ENCODE results near the gene ST7. TPM values are rescaled to one million over a fixed set of nuclear protein-coding genes. Genes with fewer than 3 reads are reported as not detected.
"Not testable (repeated sequence)": the region's sequence is repeated elsewhere in the genome, so short reads cannot be mapped to it uniquely, and the experiment has no call there.

ST7 gene
- polyA plus RNA-seq, 3 donors = 28.3 to 29.7 (median 29.3) TPM

DNA sequence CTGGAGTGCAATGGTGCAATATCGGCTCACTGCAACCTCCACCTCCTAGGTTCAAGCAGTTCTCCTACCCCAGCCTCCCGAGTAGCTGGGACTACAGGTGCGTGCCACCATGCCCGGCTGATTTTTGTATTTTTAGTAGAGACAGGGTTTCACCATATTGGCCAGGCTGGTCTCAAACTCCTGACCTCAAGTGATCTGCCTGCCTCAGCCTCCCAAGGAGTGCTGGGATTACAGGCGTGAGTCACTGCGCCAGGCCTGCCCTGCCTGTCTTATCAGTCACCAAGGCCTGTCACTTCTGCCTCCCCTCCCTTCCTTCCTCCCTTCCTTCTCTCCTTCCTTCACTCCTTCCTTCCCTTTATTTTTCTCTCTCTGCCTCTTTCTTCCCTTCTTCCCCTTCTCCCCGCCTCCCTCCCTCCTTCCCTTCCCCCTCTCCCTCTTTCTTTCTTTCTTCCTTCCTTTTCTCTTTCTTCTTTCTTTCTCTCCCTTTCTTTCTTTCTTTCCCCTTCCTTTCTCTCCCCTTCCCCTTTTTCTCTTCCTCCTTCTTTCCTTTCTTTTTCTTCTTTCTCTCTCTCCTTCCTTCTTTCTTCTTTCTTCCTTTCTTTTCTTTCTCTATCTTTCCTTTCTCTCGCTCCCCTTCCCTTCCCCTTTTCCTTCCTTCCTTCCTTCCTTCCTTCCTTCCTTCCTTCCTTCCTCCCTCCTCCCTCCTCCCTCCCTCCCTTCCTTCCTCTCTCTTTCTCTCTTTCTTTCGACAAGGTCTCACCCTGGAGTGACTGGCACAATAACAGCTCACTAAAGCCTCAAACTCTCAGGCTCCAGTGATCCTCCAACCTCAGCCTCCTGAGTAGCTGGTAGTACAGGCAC, 3.1 kb upstream of the ST7 start:
- DNase-seq (ENCODE audit: low read depth in 3 of 3, low spot score in 2 of 3) = no peak

DNA sequence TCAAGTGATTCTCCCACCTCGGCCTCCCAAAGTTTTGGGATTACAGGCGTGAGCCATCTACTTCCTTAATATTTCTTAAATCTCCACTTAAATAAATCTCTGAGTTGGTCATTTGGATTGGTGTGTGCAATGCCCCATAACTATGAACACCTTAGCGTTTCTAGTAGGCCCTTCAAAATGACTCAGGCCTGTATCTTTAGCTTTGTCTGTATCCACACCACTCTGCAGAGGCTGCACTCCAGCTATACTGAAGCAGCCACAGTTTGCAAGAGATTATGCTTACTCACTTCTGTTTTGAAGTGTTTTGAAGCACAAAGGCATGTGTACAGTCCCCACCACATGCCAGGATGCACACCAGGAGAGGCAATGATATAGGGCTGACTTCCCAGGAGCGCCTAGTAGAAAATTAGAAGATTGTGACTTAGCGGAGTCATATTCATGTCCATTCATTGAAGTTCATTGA, 2.4 kb upstream of the ST7 start:
- DNase-seq (ENCODE audit: low read depth in 3 of 3, low spot score in 2 of 3) = no peak

DNA sequence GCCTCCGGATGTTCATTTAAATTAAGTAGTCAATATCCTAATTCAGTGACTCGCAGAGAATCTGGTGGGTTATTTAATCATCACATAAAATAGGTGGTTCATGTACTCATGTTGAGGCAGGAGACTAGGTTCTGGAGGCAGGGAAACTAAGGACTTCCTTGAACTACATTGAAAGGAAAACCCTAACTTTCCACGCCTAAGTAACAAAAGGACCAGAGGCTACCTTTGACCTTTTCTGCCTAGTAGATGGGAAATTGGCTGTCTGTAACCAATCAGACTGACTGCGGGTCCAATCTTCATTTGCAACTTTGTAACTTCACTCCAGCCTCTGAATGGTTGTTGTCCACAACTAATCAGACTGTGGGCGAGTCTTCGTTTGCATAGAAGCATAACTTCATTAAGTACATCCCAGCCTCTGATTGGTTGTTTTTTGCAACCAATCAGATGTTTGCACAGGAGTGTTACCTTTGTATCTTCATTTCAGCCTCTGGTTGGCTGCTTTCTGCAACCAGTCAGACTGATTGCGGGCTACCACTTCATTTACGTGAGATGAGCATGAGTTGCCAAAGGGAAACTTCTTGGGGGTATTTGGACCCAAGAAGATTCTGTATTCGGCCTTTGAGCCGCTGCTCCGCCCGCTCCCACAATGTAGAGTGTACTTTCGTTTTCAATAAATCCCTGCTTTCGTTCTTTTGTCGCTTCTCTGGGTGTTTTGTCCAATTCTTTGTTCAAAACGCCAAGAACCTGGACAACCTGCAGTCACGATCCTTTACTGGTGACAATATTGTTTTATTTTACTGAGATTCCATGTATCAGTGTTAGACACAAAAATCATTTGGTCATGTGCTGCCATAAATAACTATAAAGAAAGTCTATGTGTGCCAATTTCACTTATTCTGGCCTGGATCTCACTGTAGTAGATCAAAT, 1.7 kb upstream of the ST7 start:
- DNase-seq (ENCODE audit: low read depth in 3 of 3, low spot score in 2 of 3) = no peak

DNA sequence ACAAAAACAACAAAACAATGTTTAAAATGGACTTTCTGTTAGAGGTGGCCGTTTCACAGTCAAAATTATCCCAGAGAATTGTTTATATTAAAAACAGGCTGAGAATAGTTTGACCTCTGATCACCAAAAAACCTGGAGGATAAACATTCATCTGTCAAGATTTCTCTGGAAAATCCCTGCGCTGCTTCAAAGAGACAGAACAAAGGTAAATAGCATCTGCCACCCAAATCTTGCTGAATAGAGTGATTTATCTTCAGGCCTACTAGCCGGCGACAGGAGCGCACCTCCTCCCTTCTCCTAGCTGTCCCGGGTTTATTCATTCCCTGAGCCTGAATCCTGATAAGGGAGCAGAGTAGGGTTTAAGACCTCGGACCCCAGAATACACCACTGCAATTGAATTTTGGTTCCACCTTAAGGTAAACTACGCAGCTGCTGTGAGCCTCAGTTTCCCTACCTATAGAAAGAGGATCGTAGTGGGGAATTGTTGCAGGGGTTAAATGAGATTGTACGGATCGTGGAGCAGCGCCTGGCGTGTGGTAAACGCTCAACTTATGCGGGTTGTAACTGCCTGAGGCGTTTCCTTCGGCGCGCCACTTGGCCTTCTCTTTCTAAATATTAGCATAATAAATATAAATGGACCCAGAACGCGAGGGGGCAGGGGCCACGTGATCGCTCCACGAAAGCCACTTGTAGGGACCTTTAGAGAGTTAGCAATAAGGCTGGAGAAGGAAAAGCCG, 498 bp upstream of the ST7 start:
- peak; percentile 15 to 30 (median 29) for DNase-seq (ENCODE audit: low read depth in 3 of 3, low spot score in 2 of 3)

DNA sequence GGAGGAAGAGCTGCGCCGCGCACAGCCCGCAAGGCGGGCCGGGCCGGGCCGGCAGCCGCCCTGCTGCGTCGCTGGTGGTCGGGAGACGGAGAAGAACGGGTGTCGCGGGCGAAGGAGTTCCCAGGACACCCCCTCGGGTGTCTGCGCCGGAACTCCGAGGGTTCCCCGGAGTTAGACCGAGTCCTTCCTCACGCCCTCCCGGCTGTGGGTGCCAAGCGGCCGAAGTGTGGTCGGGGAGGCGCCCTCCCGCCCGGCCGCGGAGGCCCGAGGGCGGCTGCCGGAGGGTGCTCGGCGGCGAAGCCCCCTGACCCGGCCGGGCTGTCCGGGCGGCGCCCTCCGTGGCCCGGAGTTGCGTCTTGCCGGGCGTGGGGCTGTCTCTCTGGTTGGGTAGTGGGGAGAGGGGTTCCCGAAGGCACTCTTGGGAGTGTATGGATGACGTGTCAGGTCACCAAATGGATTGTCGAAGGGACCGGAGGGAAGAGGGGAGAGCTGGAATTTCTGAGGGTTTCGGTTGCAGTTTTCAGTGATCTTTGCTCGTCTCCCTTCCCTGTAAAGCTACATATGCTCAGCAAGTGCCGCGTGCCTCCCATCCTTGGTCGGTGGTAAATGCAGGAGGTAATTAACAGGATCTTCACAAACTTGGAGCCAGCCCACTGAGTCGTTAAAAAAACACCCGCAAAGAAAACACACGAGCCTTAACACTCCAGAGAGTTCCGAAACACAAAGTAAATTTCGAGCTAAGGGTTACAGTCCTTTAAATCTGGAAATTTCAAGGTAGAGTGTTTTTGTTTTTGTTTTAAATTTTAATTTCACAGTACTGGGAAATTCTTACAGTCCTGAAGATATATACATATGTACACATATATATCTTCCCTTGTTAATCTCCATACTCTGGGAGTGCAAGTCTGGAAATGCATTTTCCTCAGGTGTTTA, 871 bp downstream of the ST7 start:
- DNase-seq (ENCODE audit: low read depth in 3 of 3, low spot score in 2 of 3) = peak; percentile 63 to 78 (median 76)

DNA sequence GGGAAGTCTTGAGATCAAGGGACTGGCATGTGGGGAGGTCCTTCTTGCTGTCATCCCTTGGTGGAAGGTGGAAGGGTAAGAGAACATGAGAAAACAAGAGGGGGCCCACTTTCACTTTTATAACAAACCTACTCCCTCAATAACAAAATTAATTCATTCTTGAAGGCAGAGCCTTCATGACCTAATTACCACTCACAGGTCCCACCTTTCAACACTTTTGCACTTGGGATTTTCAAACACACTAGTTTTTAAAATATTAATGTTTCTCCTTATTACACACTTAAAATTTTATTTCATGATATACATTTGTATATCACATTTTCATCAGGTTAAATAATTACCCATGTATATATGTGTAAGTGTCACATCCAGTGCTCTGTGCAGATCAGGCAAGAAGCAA, 2.0 kb downstream of the ST7 start:
- no peak for DNase-seq (ENCODE audit: low read depth in 3 of 3, low spot score in 2 of 3)

DNA sequence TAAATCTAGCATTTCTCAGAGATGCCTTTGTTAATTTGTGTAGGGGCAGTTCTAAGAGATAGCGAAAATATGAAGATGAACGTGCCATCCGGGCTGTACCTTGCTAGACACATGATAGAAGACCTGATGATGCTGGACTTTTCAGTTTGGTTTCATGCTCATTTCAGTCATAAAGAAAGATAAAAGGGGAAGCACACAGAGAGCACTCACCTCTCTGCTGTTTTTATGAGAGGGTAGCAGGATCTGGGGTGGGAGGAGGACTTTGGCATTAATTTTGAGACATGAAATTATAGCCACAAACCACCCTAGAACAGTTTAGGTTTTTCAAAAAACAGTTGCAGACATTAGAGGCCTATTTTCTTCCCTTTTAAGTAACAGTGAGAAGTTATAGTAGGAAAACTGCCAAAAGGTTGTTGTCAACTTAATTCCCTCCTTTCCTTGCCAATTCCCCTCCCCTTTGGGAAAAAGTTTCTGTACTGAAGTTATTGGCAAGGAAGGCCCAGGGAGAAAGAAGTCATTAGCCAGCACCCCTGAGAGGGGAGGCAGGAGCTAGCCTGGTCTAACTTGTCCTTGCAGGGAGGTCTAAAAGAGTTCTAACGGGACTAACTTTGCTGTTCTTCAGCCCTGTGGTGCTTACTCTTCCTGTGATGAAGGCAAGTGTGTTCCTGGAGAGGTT, 2.6 kb downstream of the ST7 start:
- DNase-seq (ENCODE audit: low read depth in 3 of 3, low spot score in 2 of 3) = no peak

DNA sequence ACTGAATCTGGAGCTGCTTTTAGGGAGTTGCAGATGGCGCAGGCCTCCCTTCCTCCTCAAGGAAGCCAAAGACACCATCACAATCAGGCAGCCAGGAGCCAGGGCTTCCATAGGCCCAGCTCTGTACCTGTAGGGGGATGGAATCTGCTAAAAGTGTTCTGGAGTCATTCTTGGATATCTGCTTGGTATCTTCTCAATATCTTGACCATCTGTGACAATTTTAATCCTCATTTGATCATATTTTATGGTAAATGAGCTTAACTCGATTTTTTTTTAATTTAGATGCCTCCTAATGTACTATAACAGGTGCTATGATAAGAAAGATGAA, 3.1 kb downstream of the ST7 start:
- no peak for DNase-seq (ENCODE audit: low read depth in 3 of 3, low spot score in 2 of 3)

DNA sequence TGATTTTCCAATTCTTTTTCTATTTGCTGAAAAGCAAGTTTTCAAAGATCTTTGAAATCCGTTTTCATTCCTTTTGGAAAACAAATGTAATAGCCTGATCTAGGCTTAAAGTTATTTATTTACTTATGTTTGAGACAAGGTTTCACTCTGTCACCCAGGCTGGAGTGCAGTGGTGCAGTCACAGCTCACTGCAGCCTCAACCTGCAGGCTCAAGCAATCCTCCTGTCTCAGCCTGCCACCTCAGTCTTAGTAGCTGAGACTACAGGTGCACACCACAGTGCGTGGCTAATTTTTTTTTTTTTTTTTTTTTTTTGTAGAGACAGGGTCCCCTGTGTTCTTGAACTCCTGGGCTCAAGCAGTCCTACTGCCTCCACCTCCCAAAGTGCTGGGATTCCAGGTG, 4.6 kb downstream of the ST7 start:
- DNase-seq (ENCODE audit: low read depth in 3 of 3, low spot score in 2 of 3) = no peak

DNA sequence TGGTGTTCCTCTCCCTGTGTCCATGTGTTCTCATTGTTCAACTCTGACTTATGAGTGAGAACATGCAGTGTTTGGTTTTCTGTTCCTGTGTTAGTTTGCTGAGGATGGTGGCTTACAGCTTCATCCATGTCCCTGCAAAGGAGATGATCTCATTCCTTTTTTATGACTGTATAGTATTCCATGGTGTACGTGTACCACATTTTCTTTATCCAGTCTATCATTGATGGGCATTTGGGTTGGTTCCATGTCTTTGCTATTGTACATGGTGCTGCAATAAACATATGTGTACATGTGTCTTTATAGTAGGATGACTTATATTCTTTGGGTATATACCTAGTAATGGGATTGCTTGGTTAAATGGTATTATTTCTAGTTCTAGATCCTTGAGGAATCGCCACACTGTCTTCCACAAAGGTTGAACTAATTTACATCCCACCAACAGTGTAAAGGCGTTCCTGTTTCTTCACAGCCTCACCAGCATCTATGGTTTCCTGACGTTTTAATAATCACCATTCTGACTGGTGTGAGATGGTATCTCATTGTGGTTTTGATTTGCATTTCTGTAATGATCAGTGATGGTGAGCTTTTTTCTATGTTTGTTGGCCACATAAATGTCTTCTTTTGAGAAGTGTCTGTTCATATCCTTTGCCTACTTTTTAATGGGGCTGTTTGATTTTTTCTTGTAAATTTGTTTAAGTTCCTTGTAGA, 8.8 kb downstream of the ST7 start:
- not testable (repeated sequence) for DNase-seq (ENCODE audit: low read depth in 3 of 3, low spot score in 2 of 3)

DNA sequence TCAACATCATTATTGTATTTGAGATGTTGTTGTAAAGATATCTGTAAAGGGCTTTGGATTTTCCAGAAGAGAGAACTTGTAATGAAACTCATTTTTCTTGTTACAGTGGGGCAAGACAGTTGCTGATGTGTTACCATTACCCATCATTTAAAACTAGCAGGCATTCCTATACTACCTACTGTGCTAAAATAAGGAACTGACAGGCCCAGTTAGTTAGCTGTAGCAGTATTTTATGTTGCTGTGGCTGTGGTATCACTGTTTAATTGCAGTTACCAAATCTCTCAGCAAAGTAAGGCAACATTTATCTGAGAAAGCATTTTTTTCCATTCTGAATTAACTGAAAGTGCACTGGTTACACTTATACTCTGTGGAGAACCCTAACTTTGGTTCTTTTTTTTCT, 9.9 kb downstream of the ST7 start:
- no peak for DNase-seq (ENCODE audit: low read depth in 3 of 3, low spot score in 2 of 3)

DNA sequence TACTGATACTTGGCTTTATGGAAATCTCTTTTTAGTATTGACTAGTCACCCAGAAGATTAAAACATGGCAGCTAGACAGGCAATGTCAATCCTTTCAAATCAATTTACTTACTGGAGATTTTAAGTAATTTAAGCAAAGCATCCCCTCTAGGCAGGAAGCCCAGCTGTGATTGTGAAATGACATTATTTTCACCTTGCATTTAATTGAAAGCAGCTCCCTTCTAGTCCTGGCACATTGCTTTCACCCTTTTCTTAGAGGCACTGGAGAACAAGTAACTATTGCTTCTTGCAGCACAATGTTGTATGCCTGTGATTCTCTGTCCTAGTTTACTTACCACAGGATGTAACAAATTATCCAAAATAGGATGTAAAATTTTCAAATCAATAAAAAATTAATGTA, 13.3 kb downstream of the ST7 start:
- no peak for DNase-seq (ENCODE audit: low read depth in 3 of 3, low spot score in 2 of 3)

DNA sequence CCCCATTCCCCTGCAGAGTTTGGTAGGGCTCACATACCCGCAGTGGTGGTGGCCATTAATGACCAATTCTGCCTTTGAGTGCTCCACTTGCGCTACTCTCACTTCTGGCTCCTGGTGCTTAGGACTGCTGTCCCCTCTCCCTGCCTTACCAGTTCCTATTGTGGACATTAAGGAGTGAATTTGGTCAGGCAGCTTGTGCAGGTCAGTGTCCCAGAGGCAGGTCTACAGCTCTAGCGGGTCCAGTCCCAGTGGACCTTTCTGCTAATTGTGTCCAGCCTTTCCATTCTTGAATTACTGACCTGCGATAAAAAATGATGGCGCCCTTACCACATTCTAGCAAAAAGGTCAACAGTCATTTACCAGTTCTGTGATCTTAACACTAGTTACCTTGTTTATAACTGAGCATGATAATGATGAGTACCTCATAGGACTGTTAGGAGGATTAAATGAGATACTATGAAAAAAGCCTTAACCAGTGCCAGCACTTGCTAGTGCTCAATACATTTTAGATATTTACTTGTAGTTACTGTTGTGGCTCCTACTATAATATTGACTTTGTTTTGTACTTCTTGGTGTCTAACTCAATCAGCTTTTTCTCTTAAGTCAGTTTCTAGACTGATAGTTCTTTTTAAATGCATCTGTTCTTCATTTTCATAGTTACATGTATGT, 14.1 kb downstream of the ST7 start:
- no peak for DNase-seq (ENCODE audit: low read depth in 3 of 3, low spot score in 2 of 3)

DNA sequence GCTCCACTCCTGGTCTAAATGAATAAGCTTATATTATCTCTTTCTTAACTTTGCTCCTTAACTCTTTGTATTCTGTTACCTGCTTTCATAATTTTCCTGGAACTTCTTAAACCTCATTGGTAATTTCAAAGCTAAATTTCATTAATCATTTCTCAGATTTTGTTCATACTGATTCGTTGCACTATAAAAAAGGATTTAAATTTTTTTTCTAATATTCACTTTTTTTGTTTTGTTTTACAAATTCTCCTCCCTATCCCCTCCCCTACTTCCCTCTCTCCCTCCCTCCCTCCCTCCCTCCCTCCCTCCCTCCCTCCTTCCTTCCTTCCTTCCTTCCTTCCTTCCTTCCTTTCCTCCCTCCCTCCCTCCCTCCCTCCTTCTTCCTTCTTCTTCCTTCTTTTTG, 14.7 kb downstream of the ST7 start:
- DNase-seq (ENCODE audit: low read depth in 3 of 3, low spot score in 2 of 3) = no peak

DNA sequence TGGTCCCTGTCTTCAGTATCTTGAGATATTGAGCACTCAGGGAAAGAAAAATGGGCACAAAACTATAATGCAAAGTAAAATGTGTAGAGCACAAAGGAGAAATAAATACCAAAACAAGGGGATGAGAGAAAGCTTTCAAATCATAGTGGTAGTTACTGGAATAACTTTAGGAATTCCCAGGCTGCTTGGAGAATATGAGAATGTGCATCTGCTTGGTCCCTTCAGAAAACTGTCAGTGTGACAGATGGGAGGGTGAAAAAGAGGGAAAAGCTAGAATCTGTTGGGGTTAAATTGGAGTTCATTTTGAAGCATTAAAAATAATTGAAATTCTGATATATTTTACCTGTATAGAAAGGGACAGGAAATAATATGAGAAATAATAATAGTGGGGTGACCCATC, 15.3 kb downstream of the ST7 start:
- DNase-seq (ENCODE audit: low read depth in 3 of 3, low spot score in 2 of 3) = no peak

DNA sequence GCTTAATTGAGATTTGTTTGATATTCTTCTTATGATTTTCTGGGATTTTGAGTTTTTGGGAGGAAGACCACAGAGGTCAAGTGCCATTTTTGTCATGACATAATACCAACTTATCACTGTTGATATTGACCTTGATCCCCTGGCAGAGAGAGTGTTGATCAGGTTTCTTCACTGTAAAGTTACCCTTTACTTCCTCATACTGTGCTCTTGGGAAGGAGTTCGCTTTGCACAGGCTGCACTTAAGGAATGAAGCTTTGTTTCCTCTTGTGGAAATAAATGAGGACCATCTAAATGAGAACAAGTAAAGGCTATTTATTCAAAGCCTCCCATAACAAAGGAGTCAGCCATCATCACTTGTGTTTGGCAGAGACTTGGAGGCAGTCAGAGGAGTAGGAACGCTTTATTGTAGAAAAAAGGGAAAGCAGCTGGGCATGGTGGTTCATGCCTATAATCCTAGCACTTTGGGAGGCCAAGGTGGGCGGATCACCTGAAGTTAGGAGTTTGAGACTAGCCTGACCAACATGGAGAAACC, 16.1 kb downstream of the ST7 start:
- DNase-seq (ENCODE audit: low read depth in 3 of 3, low spot score in 2 of 3) = no peak

DNA sequence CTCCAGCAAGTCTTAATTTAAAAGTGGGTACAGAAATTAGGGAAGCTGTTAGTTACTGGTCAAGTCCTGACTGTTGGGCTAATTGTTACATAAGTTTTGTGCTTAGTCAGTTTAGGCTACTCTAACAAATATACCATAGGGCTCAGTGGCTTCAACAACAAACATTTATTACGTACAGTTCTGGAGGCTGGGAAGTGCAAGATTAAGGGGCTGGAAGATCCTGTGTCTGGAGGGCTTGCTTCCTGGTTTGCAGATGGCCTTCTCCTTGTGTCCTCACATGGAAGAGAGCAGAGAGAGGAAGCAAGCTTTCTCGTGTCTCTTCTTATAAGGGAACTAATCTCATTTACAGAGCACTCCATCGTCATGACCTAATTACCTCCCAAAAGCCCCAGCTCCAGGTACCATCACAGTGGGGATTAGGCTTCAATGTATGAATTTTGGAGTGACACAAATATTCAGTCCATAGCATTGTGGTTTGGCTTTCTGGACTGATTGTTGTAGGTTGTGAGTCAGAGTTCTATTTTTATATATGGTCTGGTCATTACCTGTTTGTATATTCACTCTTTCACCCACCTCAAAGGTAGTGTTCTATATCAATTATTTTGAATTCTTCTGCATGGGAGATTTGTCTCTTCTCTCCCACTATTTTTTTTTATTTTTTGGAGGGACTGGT, 17.1 kb downstream of the ST7 start:
- DNase-seq (ENCODE audit: low read depth in 3 of 3, low spot score in 2 of 3) = no peak
